Activated CD8-positive, alpha-beta memory T cell treated with anti-CD3 and anti-CD28 coated beads, Interleukin-2, amount 50 U/mL, for 1 hour (primary cell): Measurements from ENCODE around the gene DAB1.

Experiments
- DNase-seq: peaks from one replicate; pipeline ENCODE4 v3.0.0-alpha.2; 2020; ENCODE audit errors: extremely low read depth

DAB1 gene

GRCh38 chr1:56975446-56975845 lies 448.4 kb downstream of the DAB1 start:
- no peak for DNase-seq

GRCh38 chr1:56973923-56974742 lies 449.7 kb downstream of the DAB1 start:
- DNase-seq: no peak

- no peak for DNase-seq
Observed at GRCh38 chr1:56972976-56973375, 450.9 kb downstream of the DAB1 start.

- DNase-seq: no peak
Observed at GRCh38 chr1:56970280-56970679, 453.6 kb downstream of the DAB1 start.

GRCh38 chr1:56968878-56969495 lies 454.9 kb downstream of the DAB1 start:
- no peak for DNase-seq

GRCh38 chr1:56967900-56968832 lies 455.7 kb downstream of the DAB1 start:
- DNase-seq: no peak

- DNase-seq: no peak
Observed at GRCh38 chr1:56967355-56967754, 456.5 kb downstream of the DAB1 start.

GRCh38 chr1:56966698-56966999 lies 457.2 kb downstream of the DAB1 start:
- DNase-seq: no peak

- DNase-seq: no peak
Observed at GRCh38 chr1:56965916-56966697, 457.8 kb downstream of the DAB1 start, which contains the start of gene C8B. C8B (minus strand) TSS chr1:56966015; CDS start chr1:56965948, 67 bp downstream.

GRCh38 chr1:56965191-56965590 lies 458.7 kb downstream of the DAB1 start:
- no peak for DNase-seq

GRCh38 chr1:56964349-56965017 lies 459.4 kb downstream of the DAB1 start:
- DNase-seq: no peak

- no peak for DNase-seq
Observed at GRCh38 chr1:56963667-56964066, 460.2 kb downstream of the DAB1 start.

GRCh38 chr1:56961426-56961825 lies 462.4 kb downstream of the DAB1 start:
- DNase-seq: no peak

GRCh38 chr1:56958526-56958925 lies 465.3 kb downstream of the DAB1 start:
- DNase-seq: no peak

- no peak for DNase-seq
Observed at GRCh38 chr1:56957931-56958330, 465.9 kb downstream of the DAB1 start.

- no peak for DNase-seq
Observed at GRCh38 chr1:56954664-56955063, 469.2 kb downstream of the DAB1 start.

- no peak for DNase-seq
Observed at GRCh38 chr1:56953386-56953785, 470.5 kb downstream of the DAB1 start.

GRCh38 chr1:56952501-56952900 lies 471.4 kb downstream of the DAB1 start:
- no peak for DNase-seq

- DNase-seq: no peak
Observed at GRCh38 chr1:56948403-56949023, 475.3 kb downstream of the DAB1 start.
